ENCODE data around the gene A2M.
A peak's percentile ranks its signal among the peaks of the same experiment; 100 is the strongest.

Gene A2M

GRCh38 chr12:9071518-9071917 is 44.2 kb downstream of the A2M start:
- DNase-seq: no peak

- DNase-seq: no peak
These were observed 45.4 kb downstream of the A2M start for GRCh38 chr12:9070351-9070750.

GRCh38 chr12:9068600-9068999 is 47.1 kb downstream of the A2M start:
- DNase-seq: no peak

GRCh38 chr12:9068086-9068485 is 47.6 kb downstream of the A2M start:
- no peak for DNase-seq

GRCh38 chr12:9066755-9067423 is 48.8 kb downstream of the A2M start:
- DNase-seq: no peak

GRCh38 chr12:9066183-9066623 is 49.5 kb downstream of the A2M start:
- no peak for DNase-seq

- DNase-seq: no peak
These were observed 50.2 kb downstream of the A2M start for GRCh38 chr12:9065607-9065856.

- DNase-seq: peak; percentile 46
These were observed 50.7 kb downstream of the A2M start for GRCh38 chr12:9064815-9065606.

- DNase-seq: peak; percentile 76
These were observed 51.4 kb downstream of the A2M start for GRCh38 chr12:9064201-9064814.

GRCh38 chr12:9052610-9053009 is 63.1 kb downstream of the A2M start:
- no peak for DNase-seq

GRCh38 chr12:9051158-9051550 is 64.6 kb downstream of the A2M start:
- no peak for DNase-seq

GRCh38 chr12:9050521-9051157 is 65.1 kb downstream of the A2M start:
- DNase-seq: no peak

GRCh38 chr12:9049520-9050133 is 66.1 kb downstream of the A2M start:
- DNase-seq: no peak

GRCh38 chr12:9048930-9049329 is 66.8 kb downstream of the A2M start:
- no peak for DNase-seq

- no peak for DNase-seq
These were observed 68.6 kb downstream of the A2M start for GRCh38 chr12:9047105-9047504.

- DNase-seq: no peak
These were observed 72.0 kb downstream of the A2M start for GRCh38 chr12:9043766-9044165.

- no peak for DNase-seq
These were observed 74.4 kb downstream of the A2M start for GRCh38 chr12:9041321-9041720.

GRCh38 chr12:9040484-9041186 is 75.1 kb downstream of the A2M start:
- no peak for DNase-seq

- no peak for DNase-seq
These were observed 76.2 kb downstream of the A2M start for GRCh38 chr12:9039397-9039977.

- DNase-seq: peak; percentile 21
These were observed 78.3 kb downstream of the A2M start for GRCh38 chr12:9037431-9037830.

- no peak for DNase-seq
These were observed 79.5 kb downstream of the A2M start for GRCh38 chr12:9036227-9036626.

GRCh38 chr12:9034095-9034494 is 81.6 kb downstream of the A2M start:
- no peak for DNase-seq
